RWPE1 (cell line): ENCODE results near the gene BHMT2.

Experiments
- CTCF ChIA-PET: fragments of 350-600 bp; sonication (Branson Sonifier 250); formaldehyde crosslinking; extraction: SDS; loops from one replicate; lab custom pipeline; 2021; lab: Yijun Ruan, JAX
- POLR2A ChIA-PET: fragments of 400-600 bp; formaldehyde crosslinking; extraction: SDS; loops from one replicate; lab custom pipeline; 2020; ENCODE audit warnings: antibody characterized with exemption; ENCODE audit not compliant: low non-redundant PET; lab: Yijun Ruan, JAX
- DNase-seq: peaks from one replicate; pipeline ENCODE4 v3.0.0; 2012; ENCODE audit warnings: low spot score
- H3K27ac ChIP-seq: fragments of 450-650 bp; 2 replicates; pipeline ENCODE4 v1.5.1; 2017
- TF ChIP-seq, protein P1 (sequence below): fragments of 450-650 bp; conservative IDR thresholded peaks from 2 replicates; pipeline ENCODE4 v1.5.1; 2017; ENCODE audit warnings: low read depth, mild to moderate bottlenecking

Gene BHMT2, protein sequence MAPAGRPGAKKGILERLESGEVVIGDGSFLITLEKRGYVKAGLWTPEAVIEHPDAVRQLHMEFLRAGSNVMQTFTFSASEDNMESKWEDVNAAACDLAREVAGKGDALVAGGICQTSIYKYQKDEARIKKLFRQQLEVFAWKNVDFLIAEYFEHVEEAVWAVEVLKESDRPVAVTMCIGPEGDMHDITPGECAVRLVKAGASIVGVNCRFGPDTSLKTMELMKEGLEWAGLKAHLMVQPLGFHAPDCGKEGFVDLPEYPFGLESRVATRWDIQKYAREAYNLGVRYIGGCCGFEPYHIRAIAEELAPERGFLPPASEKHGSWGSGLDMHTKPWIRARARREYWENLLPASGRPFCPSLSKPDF

DNA sequence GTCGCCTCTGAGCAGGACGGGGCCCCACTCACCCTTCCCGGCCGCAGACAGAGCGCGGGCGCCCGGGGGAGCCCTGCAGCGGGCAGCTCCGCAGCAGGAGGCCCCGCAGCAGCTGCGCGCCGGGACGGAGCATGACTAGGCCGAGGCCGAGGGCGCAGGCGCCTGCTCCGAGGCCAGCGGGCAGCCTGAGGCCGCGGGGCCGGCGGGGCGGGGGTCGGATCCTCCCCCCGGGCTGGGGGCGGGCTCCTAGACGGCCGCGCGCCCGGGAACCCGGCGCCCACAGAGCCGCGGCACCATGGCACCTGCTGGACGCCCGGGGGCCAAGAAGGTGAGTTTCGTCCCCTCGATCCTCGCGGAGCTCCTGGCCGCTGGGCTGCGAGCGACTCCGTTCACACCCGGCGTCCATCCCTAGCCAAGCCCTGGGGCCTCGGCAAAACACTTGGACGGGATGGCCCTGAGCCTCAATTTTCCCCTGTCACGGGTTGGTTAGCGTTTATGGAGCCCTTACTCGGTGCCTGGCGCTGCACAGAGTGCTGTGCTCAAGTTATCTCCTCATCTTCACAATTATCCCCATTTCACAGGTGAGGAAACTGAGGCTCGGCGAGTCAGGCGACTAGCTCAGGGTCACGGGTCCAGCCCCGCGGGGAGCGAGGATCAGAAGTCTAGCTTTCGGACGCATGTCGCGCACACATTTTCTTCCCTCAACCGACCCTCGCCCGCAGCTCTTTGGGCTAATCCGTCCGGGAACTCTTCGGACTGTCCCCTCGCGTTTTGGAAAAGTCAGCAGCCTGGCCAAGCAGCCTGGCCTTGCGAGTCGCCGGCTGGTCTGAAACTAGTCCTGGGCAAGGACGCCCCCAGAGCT is at the start of gene BHMT2, which contains the start of gene DMGDH:
Gene BHMT2, plus strand, starts transcription at position 280 of the 862 bp plus-strand sequence. Its CDS starts 16 bp downstream, at position 296.
Gene DMGDH, minus strand, starts transcription at position 187 of the 862 bp plus-strand sequence. Its CDS starts 54 bp downstream, at position 133.
- no peak for DNase-seq
- H3K27ac ChIP-seq, result no peak within 1 kb of the TSS
- TF ChIP-seq, protein P1, sequence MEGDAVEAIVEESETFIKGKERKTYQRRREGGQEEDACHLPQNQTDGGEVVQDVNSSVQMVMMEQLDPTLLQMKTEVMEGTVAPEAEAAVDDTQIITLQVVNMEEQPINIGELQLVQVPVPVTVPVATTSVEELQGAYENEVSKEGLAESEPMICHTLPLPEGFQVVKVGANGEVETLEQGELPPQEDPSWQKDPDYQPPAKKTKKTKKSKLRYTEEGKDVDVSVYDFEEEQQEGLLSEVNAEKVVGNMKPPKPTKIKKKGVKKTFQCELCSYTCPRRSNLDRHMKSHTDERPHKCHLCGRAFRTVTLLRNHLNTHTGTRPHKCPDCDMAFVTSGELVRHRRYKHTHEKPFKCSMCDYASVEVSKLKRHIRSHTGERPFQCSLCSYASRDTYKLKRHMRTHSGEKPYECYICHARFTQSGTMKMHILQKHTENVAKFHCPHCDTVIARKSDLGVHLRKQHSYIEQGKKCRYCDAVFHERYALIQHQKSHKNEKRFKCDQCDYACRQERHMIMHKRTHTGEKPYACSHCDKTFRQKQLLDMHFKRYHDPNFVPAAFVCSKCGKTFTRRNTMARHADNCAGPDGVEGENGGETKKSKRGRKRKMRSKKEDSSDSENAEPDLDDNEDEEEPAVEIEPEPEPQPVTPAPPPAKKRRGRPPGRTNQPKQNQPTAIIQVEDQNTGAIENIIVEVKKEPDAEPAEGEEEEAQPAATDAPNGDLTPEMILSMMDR, result no peak
- ChIA-PET POLR2A (no interaction called here), CTCF (interaction anchor here (1.0 kb wide), 1 partner anchor 12 kb away, joined by 4 read pairs; no protein-coding TSS in a partner anchor)

DNA sequence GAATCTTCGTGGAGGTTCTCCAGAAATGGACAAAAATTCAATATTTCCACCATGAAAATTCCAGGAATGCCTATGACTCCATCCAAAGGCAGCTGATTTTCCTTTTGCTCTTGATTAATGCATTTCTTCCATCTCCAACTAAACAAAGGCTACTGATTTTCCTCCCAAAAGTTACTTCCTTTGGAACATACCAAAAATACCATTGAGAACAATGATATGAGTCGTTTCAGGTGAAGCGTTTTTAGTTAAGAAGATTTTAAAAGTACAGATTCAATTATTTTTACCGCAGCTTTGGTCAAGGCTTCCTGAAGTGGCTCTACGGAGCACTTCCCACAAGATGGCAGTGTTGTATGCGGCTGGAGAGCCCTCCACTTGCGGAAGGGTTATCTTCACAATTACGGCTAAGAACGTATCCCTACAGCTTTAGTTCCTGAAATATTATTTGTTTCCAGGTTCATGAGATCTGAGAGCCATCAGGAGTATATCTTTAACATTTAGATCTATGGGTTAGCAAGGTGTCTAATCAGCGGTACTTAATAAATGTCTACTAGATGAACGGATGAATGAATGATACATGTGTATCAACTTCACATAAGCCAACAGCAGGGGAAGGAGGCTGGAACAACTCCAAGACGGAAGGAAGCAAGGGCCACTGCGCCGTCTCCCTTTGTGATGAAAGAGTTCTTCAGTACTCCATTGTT is 48.6 kb upstream of the BHMT2 start:
- DNase-seq, result peak; percentile 60
- ChIA-PET CTCF (interaction anchor here (0.5 to 6.7 kb wide), 38 partner anchors 10 to 1309 kb away, joined by 3 to 115 read pairs (median 3); partner anchors contain the start of gene ARSB), POLR2A (no interaction called here)
- H3K27ac ChIP-seq, result no peak overlapping the region
- TF ChIP-seq, protein P1, result peak; percentile 95

DNA sequence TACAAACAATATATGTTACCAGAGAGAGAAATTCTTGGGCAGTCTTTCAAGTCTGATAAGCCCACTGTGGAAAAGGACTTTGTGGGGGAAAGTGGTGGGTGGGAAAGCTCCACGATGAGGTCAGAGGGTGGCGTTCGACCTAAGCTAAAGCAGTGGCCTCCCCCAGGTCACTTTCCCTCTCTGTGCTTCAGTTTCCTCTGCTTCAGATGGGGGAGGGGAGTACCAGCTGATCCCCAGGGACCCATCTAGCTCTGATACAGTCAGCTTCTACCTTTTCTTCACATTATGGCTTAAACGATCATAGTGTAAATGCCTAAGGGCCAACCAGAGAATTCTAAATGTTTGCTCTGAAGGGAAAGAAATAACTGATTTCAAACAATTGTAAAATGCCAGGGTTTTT is 47.8 kb upstream of the BHMT2 start:
- TF ChIP-seq, protein P1, result no peak
- no peak overlapping the region for H3K27ac ChIP-seq
- ChIA-PET POLR2A (no interaction called here), CTCF (interaction anchor here (0.5 to 6.7 kb wide), 21 partner anchors 10 to 1075 kb away, joined by 3 to 115 read pairs (median 5); no protein-coding TSS in a partner anchor)
- no peak for DNase-seq

DNA sequence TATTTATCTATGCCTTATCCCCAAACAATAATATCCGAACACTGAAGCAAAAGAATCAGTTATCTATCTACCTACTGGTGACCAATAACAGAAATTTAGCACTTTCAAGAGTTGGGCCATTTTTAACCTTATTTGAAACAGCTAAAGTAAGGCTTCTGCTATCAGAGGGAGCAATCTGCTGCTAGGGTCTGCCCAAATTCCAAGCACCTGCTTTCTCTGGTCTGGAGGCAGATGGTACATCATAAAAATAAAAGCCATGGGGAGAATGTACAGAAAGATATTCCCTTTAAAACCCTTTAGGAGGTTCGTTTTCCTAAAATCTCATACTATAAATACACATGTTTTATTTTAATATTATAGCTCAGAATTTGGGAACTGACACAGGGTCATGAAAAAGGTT is 46.8 kb upstream of the BHMT2 start:
- ChIA-PET POLR2A (no interaction called here), CTCF (interaction anchor here (0.6 to 6.7 kb wide), 5 partner anchors 12 to 1060 kb away, joined by 3 to 115 read pairs (median 8); no protein-coding TSS in a partner anchor)
- DNase-seq, result no peak
- TF ChIP-seq, protein P1, result no peak
- H3K27ac ChIP-seq, result no peak overlapping the region

DNA sequence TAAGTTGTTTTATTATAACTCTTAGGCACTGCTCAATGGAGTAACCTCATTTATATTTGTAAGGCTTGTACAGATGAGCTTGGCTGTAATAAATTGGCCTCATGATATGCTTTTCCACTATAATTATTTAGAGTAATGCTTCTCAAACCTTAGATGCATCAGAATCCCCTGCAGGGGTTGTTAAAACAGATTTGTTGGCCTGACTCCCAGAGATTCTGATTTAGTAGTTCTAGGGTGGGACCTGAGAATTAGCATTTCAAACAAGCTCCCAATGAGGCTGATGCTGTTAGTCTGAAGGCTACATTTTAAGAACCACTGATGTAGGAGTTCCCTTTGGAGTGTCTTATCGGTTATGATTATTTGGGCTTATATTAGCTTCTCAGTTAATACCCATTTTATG is 46.2 kb upstream of the BHMT2 start:
- TF ChIP-seq, protein P1, result no peak
- ChIA-PET CTCF (interaction anchor here (0.6 to 6.7 kb wide), 4 partner anchors 106 to 1030 kb away, joined by 3 to 115 read pairs (median 5); no protein-coding TSS in a partner anchor), POLR2A (no interaction called here)
- no peak for DNase-seq
- no peak overlapping the region for H3K27ac ChIP-seq
